ENCODE data around the gene ARCN1.

Gene ARCN1

GRCh38 chr11:118648291-118648690, 76.1 kb downstream of the ARCN1 start:
- TF ChIP-seq CTCF (conservative IDR thresholded peaks at IDR 0.05; ENCODE audit: low read length), result no peak
- no peak overlapping the region for H3K4me3 ChIP-seq (ENCODE audit: low read length)
- no peak for DNase-seq (ENCODE audit: low read depth)

GRCh38 chr11:118649941-118650340, 77.7 kb downstream of the ARCN1 start:
- DNase-seq (ENCODE audit: low read depth), result no peak
- TF ChIP-seq CTCF (conservative IDR thresholded peaks at IDR 0.05; ENCODE audit: low read length), result no peak

GRCh38 chr11:118650366-118650765, 78.2 kb downstream of the ARCN1 start:
- no peak overlapping the region for H3K4me3 ChIP-seq (ENCODE audit: low read length)
- no peak for TF ChIP-seq CTCF (conservative IDR thresholded peaks at IDR 0.05; ENCODE audit: low read length)
- DNase-seq (ENCODE audit: low read depth), result no peak

More at GRCh38 chr11:118649941-118650340, 77.7 kb downstream of the ARCN1 start:
- no peak overlapping the region for H3K4me3 ChIP-seq (ENCODE audit: low read length)

GRCh38 chr11:118651820-118652219, 79.6 kb downstream of the ARCN1 start:
- no peak for TF ChIP-seq CTCF (conservative IDR thresholded peaks at IDR 0.05; ENCODE audit: low read length)
- DNase-seq (ENCODE audit: low read depth), result no peak
- H3K4me3 ChIP-seq (ENCODE audit: low read length), result no peak overlapping the region

All from AG10803 (cell line).